HCT116 (cell line): ENCODE data around the gene AOPEP. TPM values are rescaled to one million over a fixed set of nuclear protein-coding genes. Genes with fewer than 3 reads are reported as not detected.

ENCODE experiments used
- ATAC-seq: fragments of 200-7000 bp; cut with Tn5 transposase; 2 replicates; pipeline ENCODE4 v1.9.1; 2020; ENCODE audit warnings: mild to moderate bottlenecking, moderate library complexity
- BruUV-seq: library from RNA; stranded (reverse); fragments of 400-500 nt; replicated peaks from 2 replicates; lab custom pipeline; 2021; lab: Mats Ljungman, UMichigan
- CTCF ChIA-PET: fragments of 300-600 bp; sonication (Branson Sonifier 250); formaldehyde crosslinking; loops from one replicate; lab custom pipeline; 2021; ENCODE audit warnings: antibody characterized with exemption; lab: Charles Lee
- POLR2A ChIA-PET: fragments of 300-600, 350-600 bp; sonication (Branson Sonifier 250); formaldehyde crosslinking; loops from one replicate; lab custom pipeline; 2021; ENCODE audit warnings: antibody characterized with exemption; lab: Charles Lee
- RAD21 ChIA-PET, 2 experiments: fragments of 300-600 bp; sonication (Branson Sonifier 250); formaldehyde crosslinking; loops; one replicate each; lab custom pipeline; 2023; ENCODE audit warnings: low total read pairs in 2 of 2; ENCODE audit not compliant: uncharacterized antibody in 2 of 2, unreplicated experiment in 2 of 2, low non-redundant PET in 1 of 2; lab: Charles Lee
- DNase-seq: peaks from one replicate; pipeline ENCODE4 v3.0.0-alpha.2; 2010; ENCODE audit warnings: low read depth, low spot score
- H2AFZ ChIP-seq: fragments of 200-600 bp; shearing (Covaris generic), sonication (generic); 2 replicates; pipeline ENCODE4 v1.6.1; 2017; ENCODE audit warnings: low read depth, mixed run types, mixed read lengths, antibody characterized with exemption, low read length; ENCODE audit not compliant: poor library complexity, severe bottlenecking
- H3K27ac ChIP-seq: 2 replicates; pipeline ENCODE4 v1.5.1; 2012; ENCODE audit warnings: low read depth, low read length
- H3K27me3 ChIP-seq: fragments of 200-600 bp; sonication (generic); 2 replicates; pipeline ENCODE4 v1.6.1; 2016; ENCODE audit warnings: mixed run types, low read length, mixed read lengths; ENCODE audit not compliant: insufficient read depth
- H3K36me3 ChIP-seq, 2 experiments: fragments of 200-500 bp in 1 of 2; fragments of 200-600 bp in 1 of 2; sonication (Bioruptor generic) in 1 of 2; sonication (generic) in 1 of 2; 2 replicates each; pipeline versions ENCODE4 v1.5.1 to v1.6.1; 2014 to 2016; ENCODE audit warnings: low read length in 2 of 2, inconsistent platforms in 1 of 2, mixed read lengths in 1 of 2, mixed run types in 1 of 2; ENCODE audit not compliant: insufficient read depth in 2 of 2, control insufficient read depth in 1 of 2
- H3K4me1 ChIP-seq, 2 experiments: fragments of 200-600 bp in 1 of 2; sonication (generic) in 1 of 2; 2 replicates each; pipeline versions ENCODE4 v1.5.1 to v1.6.1; 2012 to 2017; ENCODE audit warnings: low read length in 2 of 2, inconsistent platforms in 1 of 2, mild to moderate bottlenecking in 1 of 2, mixed read lengths in 1 of 2, mixed run types in 1 of 2, moderate library complexity in 1 of 2; ENCODE audit not compliant: insufficient read depth in 2 of 2, control insufficient read depth in 1 of 2
- H3K4me2 ChIP-seq: fragments of 200-600 bp; sonication (generic); 2 replicates; pipeline ENCODE4 v1.6.1; 2017; ENCODE audit warnings: mixed run types, low read length, mixed read lengths
- H3K4me3 ChIP-seq, 2 experiments: fragments of 200-600 bp in 1 of 2; sonication (generic) in 1 of 2; replicated peaks in 1 of 2; 2 replicates each; pipeline ENCODE4 v1.5.1; 2011 to 2016; ENCODE audit warnings: low read length in 2 of 2, control low read depth in 1 of 2, low read depth in 1 of 2, mild to moderate bottlenecking in 1 of 2, mixed read lengths in 1 of 2, mixed run types in 1 of 2
- H3K79me2 ChIP-seq: fragments of 200-600 bp; sonication (generic); 2 replicates; pipeline ENCODE4 v1.6.1; 2017; ENCODE audit warnings: mild to moderate bottlenecking, mixed run types, low read length, moderate library complexity, mixed read lengths; ENCODE audit not compliant: insufficient read depth
- H3K9ac ChIP-seq: fragments of 200-600 bp; sonication (generic); 2 replicates; pipeline ENCODE4 v1.6.1; 2016; ENCODE audit warnings: low read length, mixed read lengths
- H3K9me2 ChIP-seq: fragments of 200-600 bp; sonication (generic), shearing (Covaris generic); 2 replicates; pipeline ENCODE4 v1.6.1; 2017; ENCODE audit warnings: mixed run types, mild to moderate bottlenecking, moderate library complexity; ENCODE audit not compliant: insufficient read depth
- H3K9me3 ChIP-seq, 2 experiments: fragments of 200-500 bp in 1 of 2; fragments of 200-600 bp in 1 of 2; sonication (Bioruptor generic) in 1 of 2; sonication (generic) in 1 of 2; 2 replicates each; pipeline ENCODE4 v1.6.1; 2014 to 2017; ENCODE audit warnings: low read length in 2 of 2, mixed read lengths in 2 of 2, inconsistent platforms in 1 of 2, low read depth in 1 of 2, mild to moderate bottlenecking in 1 of 2, mixed run types in 1 of 2, moderate library complexity in 1 of 2; ENCODE audit not compliant: control insufficient read depth in 1 of 2, insufficient read depth in 1 of 2
- H4K20me1 ChIP-seq: fragments of 200-600 bp; sonication (generic), shearing (Covaris generic); 2 replicates; pipeline ENCODE4 v1.6.1; 2017; ENCODE audit warnings: mixed run types, mild to moderate bottlenecking, moderate library complexity; ENCODE audit not compliant: insufficient read depth
- CBX3 ChIP-seq: IDR thresholded peaks from 2 replicates; pipeline ENCODE4 v1.6.1; 2012; ENCODE audit warnings: low read depth
- CEBPB ChIP-seq: IDR thresholded peaks from 2 replicates; pipeline ENCODE4 v1.6.1; 2012; ENCODE audit warnings: low read depth
- CTCF ChIP-seq, 3 experiments: fragments of 200-600 bp in 1 of 3; sonication (generic) in 1 of 3; IDR thresholded peaks in 2 of 3; conservative IDR thresholded peaks in 1 of 3; 2 replicates each; pipeline ENCODE4 v1.5.1; 2012 to 2017; ENCODE audit warnings: low read depth in 2 of 3, low read length in 2 of 3, antibody characterized with exemption in 1 of 3, borderline replicate concordance in 1 of 3, control low read depth in 1 of 3, mild to moderate bottlenecking in 1 of 3, mixed read lengths in 1 of 3, mixed run types in 1 of 3, moderate library complexity in 1 of 3; ENCODE audit not compliant: insufficient read depth in 1 of 3
- EGR1 ChIP-seq: IDR thresholded peaks from 2 replicates; pipeline ENCODE4 v1.6.1; 2012; ENCODE audit warnings: low read depth
- EZH2phosphoT487 ChIP-seq: fragments of 200-600 bp; IDR thresholded peaks from 2 replicates; pipeline ENCODE4 v1.6.1; 2018; ENCODE audit warnings: antibody characterized with exemption, borderline replicate concordance
- FOSL1 ChIP-seq: IDR thresholded peaks from 2 replicates; pipeline ENCODE4 v1.6.1; 2012; ENCODE audit warnings: low read depth
- JUND ChIP-seq: IDR thresholded peaks from 2 replicates; pipeline ENCODE4 v1.6.1; 2012
- MAX ChIP-seq: IDR thresholded peaks from 2 replicates; pipeline ENCODE4 v1.6.1; 2012
- POLR2AphosphoS5 ChIP-seq: IDR thresholded peaks from 2 replicates; pipeline ENCODE4 v1.6.1; 2011; ENCODE audit warnings: mild to moderate bottlenecking, low read depth, low read length, moderate library complexity
- REST ChIP-seq: IDR thresholded peaks from 2 replicates; pipeline ENCODE4 v1.6.1; 2012; ENCODE audit warnings: low read depth
- SIN3A ChIP-seq: IDR thresholded peaks from 2 replicates; pipeline ENCODE4 v1.6.1; 2012; ENCODE audit warnings: low read depth
- SP1 ChIP-seq: IDR thresholded peaks from 2 replicates; pipeline ENCODE4 v1.6.1; 2012; ENCODE audit warnings: low read depth
- SRF ChIP-seq: IDR thresholded peaks from 2 replicates; pipeline ENCODE4 v1.6.1; 2012; ENCODE audit warnings: low read depth
- TCF7L2 ChIP-seq: IDR thresholded peaks from 2 replicates; pipeline ENCODE4 v1.7.0; 2011; ENCODE audit warnings: borderline replicate concordance, inconsistent platforms; ENCODE audit not compliant: insufficient read depth, insufficient read length; ENCODE audit errors: extremely low read depth
- ZFX ChIP-seq: fragments of 450-650 bp; IDR thresholded peaks from 2 replicates; pipeline ENCODE4 v1.6.1; 2017
- ZNF274 ChIP-seq: fragments of 200-500 bp; sonication (Bioruptor generic); IDR thresholded peaks from 2 replicates; pipeline ENCODE4 v1.6.1; 2014; ENCODE audit warnings: mild to moderate bottlenecking, low read depth, low read length, inconsistent platforms
- intact Hi-C: fragments of 100-400 bp; cut with micrococcal nuclease; formaldehyde crosslinking; loops from 2 replicates; pipeline ENCODE4 v1.10.0; 2022
- total RNA-seq: library from RNA; stranded (reverse); gene quantifications from one replicate; pipeline ENCODE4 v1.2.1, GENCODE V29; 2021; ENCODE audit not compliant: unreplicated experiment

Gene AOPEP
- total RNA-seq, 1 experiment from 2014 or later = 15.1 TPM

- no peak for DNase-seq
- no peak for ATAC-seq
- no peaks in the 10 kb centered on the region for H3K27me3 ChIP-seq
- no peak overlapping the region for H3K27ac ChIP-seq
- H3K9ac ChIP-seq = no peak overlapping the region
- H3K4me1 ChIP-seq = peaks cover 0 to 5% of the 10 kb centered on the region in 2 experiments; a peak in 2 of 4 replicates
- intact Hi-C loops = no loop called here
- RAD21 ChIA-PET = no interaction called here
- POLR2A ChIA-PET = interaction anchor here (0.6 kb wide), 2 partner anchors 65 to 144 kb away, joined by 3 read pairs; no protein-coding TSS in a partner anchor
- H3K36me3 ChIP-seq = peaks cover 0 to 8% of the 10 kb centered on the region in 2 experiments; a peak in 2 of 4 replicates
- no peaks in the 10 kb centered on the region for H4K20me1 ChIP-seq
- no peak overlapping the region for H2AFZ ChIP-seq
- H3K79me2 ChIP-seq = no peaks in the 10 kb centered on the region
- no TSS peak for BruUV-seq
- no peak overlapping the region for H3K4me3 ChIP-seq
- TF ChIP-seq CEBPB = no peak
- no peak for TF ChIP-seq ZFX
- TF ChIP-seq EGR1 = no peak
- no peak for TF ChIP-seq SP1
- no peak for TF ChIP-seq SIN3A
- no peak for TF ChIP-seq SRF
- TF ChIP-seq, all 23 proteins: peak for 0
- no peaks in the 10 kb centered on the region for H3K9me3 ChIP-seq
- CTCF ChIA-PET = no interaction called here
- no peaks in the 10 kb centered on the region for H3K9me2 ChIP-seq
- no peak overlapping the region for H3K4me2 ChIP-seq
Measured at GRCh38 chr9:95077766-95078370, 351.4 kb downstream of the AOPEP start.

GRCh38 chr9:95078511-95078910, 352.0 kb downstream of the AOPEP start:
- Histone ChIP-seq H3K4me2 (no peak overlapping the region), H3K27ac (no peak overlapping the region), H3K79me2 (no peaks in the 10 kb centered on the region), H3K4me1 (peaks cover 0 to 5% of the 10 kb centered on the region in 2 experiments; a peak in 2 of 4 replicates), H3K9me2 (no peaks in the 10 kb centered on the region), H3K4me3 (no peak overlapping the region), H4K20me1 (no peaks in the 10 kb centered on the region), H3K9ac (no peak overlapping the region), H3K27me3 (no peaks in the 10 kb centered on the region), H2AFZ (no peak overlapping the region), H3K36me3 (peaks cover 0 to 8% of the 10 kb centered on the region in 2 experiments; a peak in 2 of 4 replicates), H3K9me3 (no peaks in the 10 kb centered on the region)
- CTCF ChIA-PET = no interaction called here
- ATAC-seq (no peak), DNase-seq (no peak)
- POLR2A ChIA-PET = no interaction called here
- RAD21 ChIA-PET = no interaction called here
- BruUV-seq = no TSS peak
- intact Hi-C loops = no loop called here
- TF ChIP-seq FOSL1 = no peak
- TF ChIP-seq MAX = no peak
- TF ChIP-seq CEBPB = no peak
- no peak for TF ChIP-seq TCF7L2
- TF ChIP-seq JUND = no peak
- TF ChIP-seq CBX3 = no peak
- no peak for TF ChIP-seq SIN3A
- no peak for TF ChIP-seq REST
- no peak for TF ChIP-seq POLR2AphosphoS5
- TF ChIP-seq ZFX = no peak
- no peak for TF ChIP-seq EZH2phosphoT487
- no peak for TF ChIP-seq SRF
- no peak for TF ChIP-seq ZNF274
- no peak for TF ChIP-seq CTCF (IDR thresholded peaks at IDR 0.05 in 2 of 3, conservative IDR thresholded peaks at IDR 0.05 in 1 of 3; ENCODE audit: borderline replicate concordance in 1 of 3, insufficient read depth in 1 of 3, low read depth in 2 of 3, low read length in 2 of 3)
